Fibroblast of lung (primary cell): ENCODE measurements around the gene PPP6R3. TPM values are rescaled to one million over a fixed set of nuclear protein-coding genes. Genes with fewer than 3 reads are reported as not detected.

Experiments used
- DNase-seq, 2 donors: peaks; one replicate each; pipeline versions ENCODE4 v3.0.0 to v3.0.0-alpha.2; 2010; ENCODE audit warnings: low read depth in 2 of 2
- H2AFZ ChIP-seq: 2 replicates; pipeline ENCODE4 v1.5.1; 2012; ENCODE audit warnings: low read length, control low read depth, inconsistent platforms
- H3K27ac ChIP-seq: 2 replicates; pipeline ENCODE4 v1.5.1; 2011; ENCODE audit warnings: low read length, control low read depth; ENCODE audit not compliant: insufficient read depth
- H3K27me3 ChIP-seq: 2 replicates; pipeline ENCODE4 v1.5.1; 2011; ENCODE audit warnings: mild to moderate bottlenecking, low read length; ENCODE audit not compliant: control insufficient read depth, insufficient read depth
- H3K36me3 ChIP-seq: 2 replicates; pipeline ENCODE4 v1.5.1; 2011; ENCODE audit warnings: low read length; ENCODE audit not compliant: control insufficient read depth, insufficient read depth
- H3K4me1 ChIP-seq: 2 replicates; pipeline ENCODE4 v1.5.1; 2011; ENCODE audit warnings: low read length; ENCODE audit not compliant: control insufficient read depth, insufficient read depth; ENCODE audit errors: extremely low read depth
- H3K4me2 ChIP-seq: 2 replicates; pipeline ENCODE4 v1.5.1; 2011; ENCODE audit warnings: low read length, control low read depth; ENCODE audit not compliant: insufficient read depth; ENCODE audit errors: extremely low read depth
- H3K4me3 ChIP-seq, 4 experiments: fragments of 200-600 bp in 1 of 4; sonication (generic) in 1 of 4; replicated peaks in 1 of 4; 2 replicates each; pipeline ENCODE4 v1.5.1; 2011 to 2016; ENCODE audit warnings: low read length in 4 of 4, low read depth in 3 of 4, mild to moderate bottlenecking in 3 of 4, control low read depth in 2 of 4, inconsistent platforms in 1 of 4, mixed read lengths in 1 of 4; ENCODE audit not compliant: insufficient read depth in 1 of 4; ENCODE audit errors: control extremely low read depth in 1 of 4
- H3K79me2 ChIP-seq: 2 replicates; pipeline ENCODE4 v1.5.1; 2012; ENCODE audit warnings: mild to moderate bottlenecking, low read length, inconsistent platforms; ENCODE audit not compliant: control insufficient read depth, insufficient read depth
- H3K9ac ChIP-seq: 2 replicates; pipeline ENCODE4 v1.5.1; 2011; ENCODE audit warnings: mild to moderate bottlenecking, low read length, control low read depth; ENCODE audit not compliant: insufficient read depth
- H3K9me3 ChIP-seq: 2 replicates; pipeline ENCODE4 v1.5.1; 2012; ENCODE audit warnings: low read depth, low read length; ENCODE audit not compliant: control insufficient read depth, insufficient read depth
- H4K20me1 ChIP-seq: 2 replicates; pipeline ENCODE4 v1.5.1; 2011; ENCODE audit warnings: low read length; ENCODE audit not compliant: control insufficient read depth, insufficient read depth; ENCODE audit errors: extremely low read depth
- CTCF ChIP-seq, 2 donors: IDR thresholded peaks in 1 of 2; conservative IDR thresholded peaks in 1 of 2; 1 replicate in 1 of 2; 2 replicates in 1 of 2; pipeline ENCODE4 v1.5.1; 2011 to 2012; ENCODE audit warnings: low read length in 2 of 2, control low read depth in 1 of 2, inconsistent platforms in 1 of 2, low read depth in 1 of 2, mild to moderate bottlenecking in 1 of 2
- EZH2 ChIP-seq: IDR thresholded peaks from 2 replicates; pipeline ENCODE4 v1.5.1; 2012; ENCODE audit warnings: low read length, control low read depth, mild to moderate bottlenecking; ENCODE audit errors: missing control alignments
- polyA minus RNA-seq: library from RNA; depleted of rRNA, polyadenylated mRNA; stranded (reverse); fragments of >200 nt; gene quantifications from 2 replicates; pipeline ENCODE4 v1.2.3, GENCODE V29; 2011; ENCODE audit warnings: low replicate concordance
- polyA plus RNA-seq, 2 donors: library from polyadenylated mRNA; depleted of rRNA in 1 of 2; stranded (reverse) in 1 of 2; unstranded in 1 of 2; fragments of >200 nt; gene quantifications; 2 replicates each; pipeline ENCODE4 v1.2.1, GENCODE V29; 2011 to 2012; ENCODE audit warnings: missing spikeins in 1 of 2
- total RNA-seq: library from RNA; depleted of rRNA; stranded (reverse); fragments of >200 nt; gene quantifications from 2 replicates; pipeline ENCODE4 v1.2.1, GENCODE V29; 2014

PPP6R3 gene
- 93.2 and 120 TPM in 2 replicates for total RNA-seq
- polyA plus RNA-seq: 42.3 and 44.2 TPM in 2 replicates
- polyA plus RNA-seq (2012): 33.2 and 34.0 TPM in 2 replicates
- polyA minus RNA-seq: 23.6 and 48.3 TPM in 2 replicates

GRCh38 chr11:68460741-68461574 is at the start of gene PPP6R3:
Gene PPP6R3 (plus strand): TSS chr11:68460752. CDS start chr11:68537665, 76,913 bp downstream.
- H3K36me3 ChIP-seq: no peaks in the 10 kb centered on the region
- H3K4me2 ChIP-seq: peak within 1 kb of the TSS; percentile 93
- no peaks in the 10 kb centered on the region for H3K27me3 ChIP-seq
- H3K4me3 ChIP-seq: peak within 1 kb of the TSS; percentile 73 to 88 (median 84)
- H3K9ac ChIP-seq: peak within 1 kb of the TSS; percentile 93
- H3K27ac ChIP-seq: peak within 1 kb of the TSS; percentile 93
- peaks cover 52% of the 10 kb centered on the region for H3K79me2 ChIP-seq
- H4K20me1 ChIP-seq: peaks cover 2% of the 10 kb centered on the region
- H2AFZ ChIP-seq: peak within 1 kb of the TSS; percentile 96
- no peaks in the 10 kb centered on the region for H3K9me3 ChIP-seq
- TF ChIP-seq EZH2: no peak
- no peak for TF ChIP-seq CTCF (conservative IDR thresholded peaks at IDR 0.05 in 1 of 2, IDR thresholded peaks at IDR 0.05 in 1 of 2; ENCODE audit: low read depth in 1 of 2, low read length in 2 of 2)
- DNase-seq: peak; percentile 47 to 55
- peaks cover 2% of the 10 kb centered on the region for H3K4me1 ChIP-seq

GRCh38 chr11:68411501-68411991 is 49.0 kb upstream of the PPP6R3 start:
- no peaks in the 10 kb centered on the region for H3K4me1 ChIP-seq
- H3K4me2 ChIP-seq: no peak overlapping the region
- peaks cover 2% of the 10 kb centered on the region for H3K36me3 ChIP-seq
- no peaks in the 10 kb centered on the region for H3K27me3 ChIP-seq
- H3K27ac ChIP-seq: no peak overlapping the region
- no peaks in the 10 kb centered on the region for H3K9me3 ChIP-seq
- no peak for TF ChIP-seq EZH2
- no peak for TF ChIP-seq CTCF (conservative IDR thresholded peaks at IDR 0.05 in 1 of 2, IDR thresholded peaks at IDR 0.05 in 1 of 2; ENCODE audit: low read depth in 1 of 2, low read length in 2 of 2)
- H3K79me2 ChIP-seq: no peaks in the 10 kb centered on the region
- no peak overlapping the region for H2AFZ ChIP-seq
- DNase-seq: no peak
- no peaks in the 10 kb centered on the region for H4K20me1 ChIP-seq
- H3K4me3 ChIP-seq: no peak overlapping the region
- no peak overlapping the region for H3K9ac ChIP-seq

- Histone ChIP-seq H3K4me3 (no peak overlapping the region), H3K9me3 (no peaks in the 10 kb centered on the region), H3K36me3 (peaks cover 2% of the 10 kb centered on the region), H3K4me1 (no peaks in the 10 kb centered on the region), H3K27me3 (no peaks in the 10 kb centered on the region), H3K27ac (no peak overlapping the region), H2AFZ (no peak overlapping the region), H3K79me2 (no peaks in the 10 kb centered on the region), H4K20me1 (no peaks in the 10 kb centered on the region), H3K4me2 (no peak overlapping the region), H3K9ac (no peak overlapping the region)
- TF ChIP-seq EZH2 (no peak), CTCF (conservative IDR thresholded peaks at IDR 0.05 in 1 of 2, IDR thresholded peaks at IDR 0.05 in 1 of 2; ENCODE audit: low read depth in 1 of 2, low read length in 2 of 2) (no peak)
- peak; percentile 38 to 87 for DNase-seq
Observed at GRCh38 chr11:68412593-68413475, 47.7 kb upstream of the PPP6R3 start.
